Measurements from ENCODE around the gene TMPRSS9. TPM values are rescaled to one million over a fixed set of nuclear protein-coding genes. Genes with fewer than 3 reads are reported as not detected.

The TMPRSS9 gene
- total and polyA plus RNA-seq, 2 of the 13 experiments (the other 11 are each of a cell fraction or from before 2014, with no cell fraction given): 2.5 to 5.2 TPM

GRCh38 chr19:2458054-2458453 lies 98.0 kb downstream of the TMPRSS9 start (continued):
- TF ChIP-seq DRAP1 (CRISPR knock-in tag; IDR thresholded peaks at IDR 0.05) (no peak), ZC3H13 (CRISPR knock-in tag; IDR thresholded peaks at IDR 0.05) (no peak), SMC3 (IDR thresholded peaks at IDR 0.05; ENCODE audit: low read length) (no peak), CHD4 (IDR thresholded peaks at IDR 0.05; ENCODE audit: borderline replicate concordance, low read length) (no peak), U2AF1 (optimal IDR thresholded peaks at IDR 0.05; ENCODE audit: low read depth, low read length) (no peak), ARNT2 (CRISPR knock-in tag; IDR thresholded peaks at IDR 0.05; ENCODE audit: low read depth) (no peak), GMEB1 (CRISPR knock-in tag; IDR thresholded peaks at IDR 0.05; ENCODE audit: borderline replicate concordance) (no peak), SYNCRIP (IDR thresholded peaks at IDR 0.05; ENCODE audit: insufficient read depth, low read depth, low read length) (no peak), ZNF691 (CRISPR knock-in tag; IDR thresholded peaks at IDR 0.05; ENCODE audit: borderline replicate concordance, low read depth) (no peak), GZF1 (CRISPR knock-in tag; IDR thresholded peaks at IDR 0.05) (peak; percentile 98), TBL1XR1 (IDR thresholded peaks at IDR 0.05; ENCODE audit: borderline replicate concordance, low read length, partially characterized antibody) (no peak), PAX8 (CRISPR knock-in tag; IDR thresholded peaks at IDR 0.05; ENCODE audit: borderline replicate concordance) (no peak), BCL3 (CRISPR knock-in tag; IDR thresholded peaks at IDR 0.05) (no peak), ZNF570 (CRISPR knock-in tag; IDR thresholded peaks at IDR 0.05; ENCODE audit: borderline replicate concordance) (no peak), ZNF672 (CRISPR knock-in tag; IDR thresholded peaks at IDR 0.05) (no peak), SSRP1 (CRISPR knock-in tag; IDR thresholded peaks at IDR 0.05) (no peak), POGZ (CRISPR knock-in tag; IDR thresholded peaks at IDR 0.05) (no peak), STAT5B (CRISPR knock-in tag; IDR thresholded peaks at IDR 0.05) (no peak), STAT6 (CRISPR knock-in tag; IDR thresholded peaks at IDR 0.05; ENCODE audit: borderline replicate concordance) (no peak), ZNF124 (CRISPR knock-in tag; IDR thresholded peaks at IDR 0.05) (no peak), ETV6 (CRISPR knock-in tag; conservative IDR thresholded peaks at IDR 0.05) (no peak), SIN3B (IDR thresholded peaks at IDR 0.05; ENCODE audit: low read length) (no peak), NR2C2 (CRISPR knock-in tag; IDR thresholded peaks at IDR 0.05; ENCODE audit: borderline replicate concordance) (peak; percentile 75), IKZF1 (IDR thresholded peaks at IDR 0.05) (no peak)
